Body of pancreas (tissue), 4 donors: Measurements from ENCODE around the gene HNRNPLL.

Source experiments
- POLR2A ChIP-seq, 3 donors: fragments of 450-650 bp; IDR thresholded peaks; one replicate each; pipeline ENCODE4 v1.6.1; 2016; ENCODE audit warnings: antibody characterized with exemption in 3 of 3, mild to moderate bottlenecking in 2 of 3
- TF ChIP-seq, protein P1 (sequence below), 7 experiments: fragments of 450-650 bp in 4 of 7; fragments of 200-600 bp in 3 of 7; sonication (generic) in 3 of 7; IDR thresholded peaks; one replicate each; pipeline ENCODE4 v1.5.1; 2016 to 2019; ENCODE audit warnings: antibody characterized with exemption in 7 of 7

DNA sequence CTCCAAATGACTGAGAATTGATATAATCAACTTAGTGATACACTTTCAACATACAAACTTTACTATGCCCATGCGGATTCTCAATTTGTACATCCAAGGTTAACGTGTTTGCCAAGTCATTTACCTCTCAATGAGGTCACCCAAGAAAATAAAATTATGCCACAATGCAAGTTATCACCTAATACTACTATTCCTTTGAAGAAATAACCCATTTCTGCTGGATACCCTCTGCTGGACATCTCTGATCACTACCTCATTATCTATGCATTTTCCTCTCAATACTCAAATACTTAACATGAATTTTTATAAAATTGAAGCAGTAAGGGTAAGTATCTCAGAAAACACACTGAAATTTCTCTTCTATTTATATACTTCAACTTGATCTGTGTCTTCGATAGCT lies 12.7 kb downstream of the HNRNPLL start:
- no peak for TF ChIP-seq POLR2A (IDR thresholded peaks at IDR 0.05)
- TF ChIP-seq, protein P1, sequence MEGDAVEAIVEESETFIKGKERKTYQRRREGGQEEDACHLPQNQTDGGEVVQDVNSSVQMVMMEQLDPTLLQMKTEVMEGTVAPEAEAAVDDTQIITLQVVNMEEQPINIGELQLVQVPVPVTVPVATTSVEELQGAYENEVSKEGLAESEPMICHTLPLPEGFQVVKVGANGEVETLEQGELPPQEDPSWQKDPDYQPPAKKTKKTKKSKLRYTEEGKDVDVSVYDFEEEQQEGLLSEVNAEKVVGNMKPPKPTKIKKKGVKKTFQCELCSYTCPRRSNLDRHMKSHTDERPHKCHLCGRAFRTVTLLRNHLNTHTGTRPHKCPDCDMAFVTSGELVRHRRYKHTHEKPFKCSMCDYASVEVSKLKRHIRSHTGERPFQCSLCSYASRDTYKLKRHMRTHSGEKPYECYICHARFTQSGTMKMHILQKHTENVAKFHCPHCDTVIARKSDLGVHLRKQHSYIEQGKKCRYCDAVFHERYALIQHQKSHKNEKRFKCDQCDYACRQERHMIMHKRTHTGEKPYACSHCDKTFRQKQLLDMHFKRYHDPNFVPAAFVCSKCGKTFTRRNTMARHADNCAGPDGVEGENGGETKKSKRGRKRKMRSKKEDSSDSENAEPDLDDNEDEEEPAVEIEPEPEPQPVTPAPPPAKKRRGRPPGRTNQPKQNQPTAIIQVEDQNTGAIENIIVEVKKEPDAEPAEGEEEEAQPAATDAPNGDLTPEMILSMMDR (IDR thresholded peaks at IDR 0.05) = no peak
